Fibroblast of villous mesenchyme (primary cell): ENCODE results near the gene SDF4. TPM values are rescaled to one million over a fixed set of nuclear protein-coding genes. Genes with fewer than 3 reads are reported as not detected.

ENCODE experiments used
- DNase-seq: peaks from one replicate; pipeline ENCODE4 v3.0.0-alpha.2; 2010; ENCODE audit warnings: low read depth
- H3K4me3 ChIP-seq: 2 replicates; pipeline ENCODE4 v1.5.1; 2011; ENCODE audit warnings: low read depth, mild to moderate bottlenecking, low read length
- total RNA-seq: library from RNA; depleted of rRNA; stranded (reverse); fragments of >200 nt; gene quantifications from 2 replicates; pipeline ENCODE4 v1.2.3, GENCODE V29; 2012
- TF ChIP-seq, protein P1 (sequence below): IDR thresholded peaks from 2 replicates; pipeline ENCODE4 v1.5.1; 2012; ENCODE audit warnings: low read depth, mild to moderate bottlenecking, low read length; ENCODE audit not compliant: insufficient read depth

The SDF4 gene
- total RNA-seq, 1 donor, result 88.9 TPM

DNA sequence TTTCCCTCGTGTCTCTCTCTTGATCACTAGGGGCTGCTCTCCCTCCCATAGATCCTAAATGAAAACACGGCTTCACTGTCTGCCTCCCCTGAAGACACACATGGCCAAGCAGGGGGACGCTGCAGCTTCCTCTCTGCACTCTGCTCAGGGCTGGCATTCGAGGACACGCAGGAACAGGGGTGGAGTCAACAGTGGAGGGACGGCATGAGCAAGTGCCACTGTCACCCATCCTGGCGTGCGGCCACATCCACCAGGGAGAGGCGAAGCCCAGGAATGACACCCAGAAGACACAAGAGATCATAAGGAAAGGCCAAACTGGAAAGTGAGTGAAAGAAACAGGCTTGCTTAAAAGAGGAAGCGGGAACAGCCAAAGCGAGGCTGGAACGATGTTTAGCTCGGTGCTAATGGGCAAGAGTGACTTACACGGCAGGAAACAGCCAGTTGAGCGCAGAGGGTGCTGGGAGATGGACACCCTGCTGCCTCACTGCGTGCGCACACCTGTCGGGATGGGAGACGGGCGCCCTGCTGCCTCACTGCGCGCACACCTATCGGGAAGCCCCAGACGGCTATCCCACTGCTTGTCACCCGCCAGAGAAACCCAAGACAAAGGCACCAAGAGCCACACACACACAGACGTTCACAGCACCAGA lies 28.3 kb upstream of the SDF4 start:
- TF ChIP-seq, protein P1, sequence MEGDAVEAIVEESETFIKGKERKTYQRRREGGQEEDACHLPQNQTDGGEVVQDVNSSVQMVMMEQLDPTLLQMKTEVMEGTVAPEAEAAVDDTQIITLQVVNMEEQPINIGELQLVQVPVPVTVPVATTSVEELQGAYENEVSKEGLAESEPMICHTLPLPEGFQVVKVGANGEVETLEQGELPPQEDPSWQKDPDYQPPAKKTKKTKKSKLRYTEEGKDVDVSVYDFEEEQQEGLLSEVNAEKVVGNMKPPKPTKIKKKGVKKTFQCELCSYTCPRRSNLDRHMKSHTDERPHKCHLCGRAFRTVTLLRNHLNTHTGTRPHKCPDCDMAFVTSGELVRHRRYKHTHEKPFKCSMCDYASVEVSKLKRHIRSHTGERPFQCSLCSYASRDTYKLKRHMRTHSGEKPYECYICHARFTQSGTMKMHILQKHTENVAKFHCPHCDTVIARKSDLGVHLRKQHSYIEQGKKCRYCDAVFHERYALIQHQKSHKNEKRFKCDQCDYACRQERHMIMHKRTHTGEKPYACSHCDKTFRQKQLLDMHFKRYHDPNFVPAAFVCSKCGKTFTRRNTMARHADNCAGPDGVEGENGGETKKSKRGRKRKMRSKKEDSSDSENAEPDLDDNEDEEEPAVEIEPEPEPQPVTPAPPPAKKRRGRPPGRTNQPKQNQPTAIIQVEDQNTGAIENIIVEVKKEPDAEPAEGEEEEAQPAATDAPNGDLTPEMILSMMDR, result no peak
- H3K4me3 ChIP-seq, result no peak overlapping the region
- no peak for DNase-seq

DNA sequence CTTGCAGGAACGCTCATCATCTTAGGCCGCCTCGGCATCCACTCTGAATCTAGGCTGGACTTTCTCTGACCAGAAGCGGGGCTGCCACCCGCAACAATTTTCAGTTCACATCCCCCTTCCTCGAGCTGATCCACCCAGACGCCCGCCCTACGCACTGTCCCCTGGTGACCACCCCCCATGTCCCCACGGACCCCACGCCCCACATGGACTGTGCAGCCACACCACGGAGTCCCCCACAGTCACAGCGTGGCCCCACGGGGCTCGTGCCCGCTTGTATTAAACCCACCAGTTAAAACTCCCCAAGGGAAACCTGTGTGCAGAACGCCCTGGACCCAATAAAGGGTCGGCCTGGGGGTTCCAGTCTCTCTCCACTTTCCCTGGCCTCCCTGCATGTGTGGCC lies 27.7 kb upstream of the SDF4 start:
- no peak for DNase-seq
- H3K4me3 ChIP-seq, result no peak overlapping the region
- TF ChIP-seq, protein P1, result no peak

DNA sequence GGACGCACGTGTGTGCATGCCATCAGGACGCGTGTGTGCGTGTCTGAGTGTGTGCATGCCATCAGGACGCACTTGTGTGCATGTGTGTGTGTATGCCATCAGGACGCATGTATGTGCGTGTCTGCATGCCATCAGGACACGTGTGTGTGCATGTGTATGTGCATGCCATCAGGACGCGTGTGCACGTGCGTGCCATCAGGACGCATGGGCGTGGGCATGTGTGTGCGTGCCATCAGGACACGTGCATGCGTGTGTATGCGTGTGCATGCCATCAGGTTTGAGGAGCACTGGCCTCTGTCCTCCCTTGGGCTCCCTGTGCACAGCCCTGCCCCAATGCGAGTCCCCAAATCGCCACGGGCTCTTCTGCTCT lies 27.3 kb upstream of the SDF4 start:
- DNase-seq, result no peak
- H3K4me3 ChIP-seq, result no peak overlapping the region
- TF ChIP-seq, protein P1, result no peak

DNA sequence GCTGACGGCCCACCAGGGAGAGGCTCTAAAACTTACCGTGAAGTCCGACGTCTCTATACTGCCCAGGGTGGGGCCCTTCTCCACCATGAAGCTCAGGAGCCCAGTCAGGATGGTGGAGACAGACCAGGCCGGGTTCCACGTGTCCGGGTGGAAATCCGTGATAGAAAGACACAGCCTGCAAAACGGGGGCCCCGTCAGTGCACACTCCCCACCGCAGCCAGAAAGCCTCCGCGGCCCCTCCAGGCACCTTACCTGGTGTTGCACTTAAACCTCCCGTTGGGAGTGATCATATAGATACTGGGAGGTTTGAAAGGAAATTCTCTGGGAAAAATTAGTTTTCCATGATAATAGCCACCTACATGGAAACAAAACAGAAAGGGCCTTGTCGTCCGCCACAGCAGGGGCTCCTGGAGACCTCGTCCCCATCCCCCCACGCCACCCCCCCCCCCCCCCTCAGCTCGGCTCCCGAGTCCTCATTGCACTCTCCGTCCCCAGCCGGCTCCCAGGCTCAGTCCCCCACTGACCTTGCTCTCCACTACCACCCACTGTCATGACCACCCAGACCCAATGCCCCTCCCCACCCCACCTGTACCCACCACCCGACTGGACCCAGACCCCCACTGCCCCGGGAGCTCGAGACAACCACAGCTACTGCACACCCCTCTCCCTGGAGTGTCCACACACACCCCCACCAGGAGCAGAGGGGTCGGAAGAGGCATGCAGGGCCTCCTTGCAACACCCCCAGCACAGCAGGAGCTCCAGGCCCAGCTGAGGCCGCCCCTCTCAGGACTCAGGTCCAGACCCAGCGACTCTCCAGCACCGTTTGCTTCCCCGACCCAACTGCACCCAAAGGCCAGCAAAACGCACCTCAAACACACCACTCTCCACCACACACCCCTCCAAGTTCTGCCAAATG lies 25.4 kb upstream of the SDF4 start:
- DNase-seq, result no peak
- no peak overlapping the region for H3K4me3 ChIP-seq
- TF ChIP-seq, protein P1, result no peak

GRCh38 chr1:1255611-1256010 lies 23.8 kb upstream of the SDF4 start:
- DNase-seq, result no peak

DNA sequence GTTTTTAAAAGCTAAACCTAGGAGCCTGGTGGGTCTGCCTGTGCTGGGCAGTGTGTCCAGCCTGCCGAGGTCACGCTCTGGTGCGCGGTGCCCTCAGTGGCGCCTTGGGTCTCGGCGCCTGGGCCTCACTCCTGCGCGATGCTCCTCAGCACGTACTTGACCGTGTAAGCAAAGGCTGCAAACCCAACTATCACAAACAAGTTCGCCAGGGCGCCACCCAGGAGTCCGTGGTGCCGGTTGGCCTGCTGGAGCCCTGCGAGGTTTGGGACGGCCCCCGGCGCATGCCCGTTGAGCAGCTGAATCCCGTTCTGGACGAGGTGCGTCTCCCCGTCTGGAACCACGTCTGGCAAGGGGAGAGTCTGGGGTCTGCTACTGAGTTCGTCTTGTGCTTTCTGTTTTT lies 23.3 kb upstream of the SDF4 start:
- TF ChIP-seq, protein P1, result no peak
- H3K4me3 ChIP-seq, result no peak overlapping the region
- no peak for DNase-seq

More at GRCh38 chr1:1255611-1256010, 23.8 kb upstream of the SDF4 start:
- TF ChIP-seq, protein P1, result no peak
- no peak overlapping the region for H3K4me3 ChIP-seq
